GM19025 (cell line): ENCODE data around the gene TBC1D9B.
"Not testable (repeated sequence)": the region's sequence is repeated elsewhere in the genome, so short reads cannot be mapped to it uniquely, and the experiment has no call there.

Experiments
- ATAC-seq: cut with Tn5 transposase; IDR thresholded peaks from one replicate; pipeline ENCODE4 v1.9.1; 2021; ENCODE audit warnings: mild to moderate bottlenecking, low read depth, moderate library complexity; ENCODE audit not compliant: unreplicated experiment

The TBC1D9B gene

GRCh38 chr5:179841621-179842020, 66.1 kb downstream of the TBC1D9B start:
- no peak for ATAC-seq

- no peak for ATAC-seq
These were observed 66.9 kb downstream of the TBC1D9B start for GRCh38 chr5:179840766-179841165.

DNA sequence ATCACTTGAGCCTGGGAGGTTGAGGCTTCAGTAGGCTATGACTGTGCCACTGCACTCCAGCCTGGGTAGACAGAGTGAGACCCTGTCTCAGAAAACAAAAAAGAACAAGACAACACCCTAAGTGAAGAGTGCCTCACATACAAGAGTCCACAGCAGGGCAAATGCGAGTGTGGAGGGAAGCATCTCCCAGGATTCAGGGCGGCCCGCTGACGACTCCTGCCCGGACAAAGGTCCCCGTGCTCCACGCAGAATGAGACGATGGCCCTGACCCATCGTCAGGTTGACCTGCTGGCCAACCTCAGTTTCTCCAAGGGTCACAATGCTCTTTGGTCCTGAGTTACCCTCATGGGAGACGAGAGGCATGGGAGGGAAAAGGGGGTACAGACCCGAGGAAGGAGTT, 67.4 kb downstream of the TBC1D9B start:
- ATAC-seq, result no peak

DNA sequence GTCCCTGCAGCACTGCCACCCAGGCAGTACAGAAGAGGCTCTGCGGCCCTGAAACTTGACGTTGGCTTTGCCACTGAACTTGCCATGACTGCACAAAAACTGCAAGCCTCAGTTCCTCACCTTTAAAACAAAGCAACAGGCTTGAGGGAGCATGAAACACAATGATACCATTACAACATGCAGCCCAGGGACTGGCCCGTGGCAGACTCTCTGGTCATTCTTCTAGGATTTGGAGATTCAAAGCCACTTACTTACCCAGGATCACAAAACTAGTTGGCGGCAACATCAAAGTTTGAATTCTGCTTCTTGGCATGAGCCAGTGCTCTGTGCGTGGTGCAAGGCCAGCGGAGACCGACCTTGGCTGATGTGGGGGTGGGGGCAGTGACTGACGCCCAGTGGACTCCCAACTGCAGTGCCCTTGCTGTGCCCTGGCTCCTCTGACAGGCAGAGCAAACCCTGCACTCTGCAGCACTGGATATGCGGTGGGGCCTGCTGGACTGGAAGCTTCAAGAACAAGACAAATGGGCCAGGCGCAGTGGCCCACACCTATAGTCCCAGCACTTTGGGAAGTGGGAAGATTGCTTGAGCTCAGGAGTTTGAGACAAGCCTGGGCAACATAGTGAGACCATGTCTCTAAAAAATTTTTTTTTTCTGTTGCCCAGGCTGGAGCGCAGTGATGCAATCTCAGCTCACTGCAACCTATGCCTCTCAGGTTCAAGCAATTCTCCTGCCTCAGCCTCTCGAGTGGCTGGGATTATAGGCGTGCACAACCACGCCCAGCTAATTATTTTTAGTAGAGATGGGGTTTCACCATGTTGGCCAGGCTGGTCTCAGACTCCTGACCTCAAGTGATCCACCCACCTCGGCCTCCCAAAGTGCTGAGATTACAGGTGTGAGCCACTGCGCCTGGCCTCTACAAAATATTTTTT, 68.1 kb downstream of the TBC1D9B start:
- no peak for ATAC-seq

DNA sequence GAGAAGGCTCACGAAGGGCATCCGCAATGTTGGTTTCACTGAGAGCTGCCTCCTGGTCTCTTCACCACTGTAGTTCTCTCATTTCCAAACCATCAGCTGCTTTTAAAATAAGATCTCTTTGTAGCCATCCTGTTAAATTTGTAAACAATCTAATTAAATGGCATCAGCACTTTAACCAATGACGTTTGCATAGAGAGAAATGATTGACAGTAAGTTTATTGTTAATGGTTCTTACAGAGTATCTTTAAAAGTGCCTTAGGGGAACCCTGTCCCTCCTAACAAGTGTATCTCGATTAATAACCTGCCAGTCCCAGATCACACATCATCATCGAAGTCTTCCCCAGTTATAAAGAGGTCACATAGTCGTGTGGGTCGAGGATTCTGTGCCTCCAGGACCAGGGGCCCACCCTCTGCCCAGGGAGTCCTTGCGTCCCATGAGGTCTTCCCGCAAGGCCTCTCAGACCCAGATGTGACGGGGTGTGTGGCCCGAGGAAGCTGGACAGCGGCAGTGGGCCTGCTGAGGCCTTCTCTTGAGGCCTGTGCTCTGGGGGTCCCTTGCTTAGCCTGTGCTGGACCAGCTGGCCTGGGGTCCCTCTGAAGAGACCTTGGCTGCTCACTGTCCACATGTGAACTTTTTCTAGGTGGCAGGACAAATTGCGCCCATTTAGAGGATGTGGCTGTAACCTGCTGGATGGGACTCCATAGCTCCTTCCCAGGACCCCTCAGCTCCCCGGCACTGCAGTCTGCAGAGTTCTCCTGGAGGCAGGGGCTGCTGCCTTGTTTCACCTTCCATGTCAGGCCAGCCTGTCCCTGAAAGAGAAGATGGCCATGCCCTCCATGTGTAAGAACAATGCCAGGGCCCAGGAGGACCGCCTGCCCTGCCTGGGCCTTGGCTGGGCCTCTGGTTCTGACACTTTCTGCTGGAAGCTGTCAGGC, 70.4 kb downstream of the TBC1D9B start:
- ATAC-seq, result no peak

DNA sequence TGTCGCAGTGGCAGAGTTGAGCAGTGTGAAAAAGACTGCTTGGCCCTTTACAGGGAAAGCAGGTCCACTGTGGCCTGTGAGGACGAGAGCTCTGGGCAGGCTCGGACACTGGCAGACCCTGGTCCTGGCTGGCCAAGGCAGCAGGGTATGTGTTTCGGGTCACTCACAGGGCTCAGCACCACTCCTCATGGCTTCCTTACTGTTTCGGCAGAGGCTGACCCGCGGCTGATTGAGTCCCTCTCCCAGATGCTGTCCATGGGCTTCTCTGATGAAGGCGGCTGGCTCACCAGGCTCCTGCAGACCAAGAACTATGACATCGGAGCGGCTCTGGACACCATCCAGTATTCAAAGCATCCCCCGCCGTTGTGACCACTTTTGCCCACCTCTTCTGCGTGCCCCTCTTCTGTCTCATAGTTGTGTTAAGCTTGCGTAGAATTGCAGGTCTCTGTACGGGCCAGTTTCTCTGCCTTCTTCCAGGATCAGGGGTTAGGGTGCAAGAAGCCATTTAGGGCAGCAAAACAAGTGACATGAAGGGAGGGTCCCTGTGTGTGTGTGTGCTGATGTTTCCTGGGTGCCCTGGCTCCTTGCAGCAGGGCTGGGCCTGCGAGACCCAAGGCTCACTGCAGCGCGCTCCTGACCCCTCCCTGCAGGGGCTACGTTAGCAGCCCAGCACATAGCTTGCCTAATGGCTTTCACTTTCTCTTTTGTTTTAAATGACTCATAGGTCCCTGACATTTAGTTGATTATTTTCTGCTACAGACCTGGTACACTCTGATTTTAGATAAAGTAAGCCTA, 71.3 kb downstream of the TBC1D9B start:
- ATAC-seq, result no peak

GRCh38 chr5:179834871-179835270, 72.8 kb downstream of the TBC1D9B start:
- not testable (repeated sequence) for ATAC-seq

GRCh38 chr5:179834120-179834519, 73.6 kb downstream of the TBC1D9B start:
- no peak for ATAC-seq

DNA sequence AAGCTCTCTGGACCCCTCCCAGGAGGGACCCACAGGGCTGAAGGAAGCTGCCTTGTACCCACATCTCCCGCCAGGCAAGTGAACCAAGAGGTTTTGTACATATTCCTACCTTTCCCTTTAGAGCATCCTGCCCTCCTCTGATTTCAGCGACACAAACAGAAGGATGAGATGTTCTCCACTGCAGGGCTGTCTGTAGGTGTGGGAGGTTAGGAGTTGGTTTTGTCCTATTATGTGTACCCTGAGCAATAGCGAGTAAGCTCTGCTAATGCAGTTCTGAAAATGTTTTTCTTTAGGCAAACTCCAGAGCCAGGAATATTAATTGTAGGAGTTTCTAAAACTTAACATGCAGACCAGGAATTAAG, 74.0 kb downstream of the TBC1D9B start:
- no peak for ATAC-seq

DNA sequence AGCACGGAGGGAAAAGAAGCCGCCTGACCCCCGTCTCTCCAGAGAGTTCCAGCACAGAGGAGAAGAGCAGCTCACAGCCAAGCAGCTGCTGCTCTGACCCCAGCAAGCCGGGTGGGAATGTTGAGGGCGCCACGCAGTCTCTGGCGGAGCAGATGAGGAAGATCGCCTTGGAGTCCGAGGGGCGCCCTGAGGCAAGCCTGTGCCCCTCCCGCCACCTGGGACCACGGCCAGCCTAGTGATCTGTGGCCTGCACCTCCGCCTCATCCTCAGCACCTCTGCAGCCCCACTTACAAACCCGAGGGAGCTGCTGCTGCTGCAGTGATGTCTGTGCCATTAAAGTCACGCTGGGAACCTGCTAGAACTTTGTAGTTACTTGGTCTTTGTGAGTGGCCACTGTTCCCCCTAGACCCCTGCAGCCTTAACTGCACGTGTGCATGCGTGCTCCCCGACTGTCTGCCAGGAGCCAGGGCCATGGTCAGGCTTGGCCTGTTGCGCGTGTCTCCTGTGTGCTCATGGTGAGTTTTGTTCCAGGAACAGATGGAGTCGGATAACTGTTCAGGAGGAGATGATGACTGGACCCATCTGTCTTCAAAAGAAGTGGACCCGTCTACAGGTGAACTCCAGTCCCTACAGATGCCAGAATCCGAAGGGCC, 74.5 kb downstream of the TBC1D9B start:
- ATAC-seq, result no peak

GRCh38 chr5:179832039-179832745, 75.5 kb downstream of the TBC1D9B start:
- no peak for ATAC-seq

GRCh38 chr5:179830818-179831468, 76.8 kb downstream of the TBC1D9B start:
- no peak for ATAC-seq

- ATAC-seq, result no peak
These were observed 77.8 kb downstream of the TBC1D9B start for GRCh38 chr5:179829732-179830435.

DNA sequence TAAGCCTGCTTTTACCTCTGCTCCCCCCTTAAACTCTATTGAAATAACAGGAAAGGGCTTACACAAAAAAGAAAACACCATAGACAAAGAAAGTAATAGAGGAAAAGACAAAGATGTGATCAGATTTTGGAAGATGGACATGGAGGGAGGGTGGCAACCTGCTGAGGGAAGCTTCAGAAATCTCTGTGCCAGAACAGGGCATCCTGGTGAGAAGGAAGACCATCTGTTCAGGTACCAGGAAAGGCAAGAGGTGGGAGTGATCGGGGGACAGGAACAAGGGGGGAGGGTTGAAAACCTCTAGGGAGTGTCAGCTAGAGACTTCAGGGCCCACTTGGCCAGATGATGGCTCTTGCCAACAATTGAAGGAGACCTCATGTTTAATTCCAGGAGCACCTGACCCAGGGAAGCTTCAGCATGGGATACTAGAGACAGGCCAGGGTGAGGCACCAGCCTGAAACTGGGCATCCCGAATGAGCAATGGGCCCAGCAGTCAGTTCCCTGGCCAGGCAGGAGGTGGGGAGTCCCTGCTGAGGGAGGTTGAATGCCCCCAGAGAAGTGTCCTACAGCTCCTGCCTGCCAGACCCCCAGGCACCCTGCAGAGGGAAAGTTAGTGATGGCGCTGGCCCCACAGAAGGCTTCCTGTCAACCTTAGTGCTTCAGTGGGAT, 78.8 kb downstream of the TBC1D9B start:
- ATAC-seq, result no peak

- ATAC-seq, result no peak
These were observed 80.0 kb downstream of the TBC1D9B start for GRCh38 chr5:179827680-179828079.

DNA sequence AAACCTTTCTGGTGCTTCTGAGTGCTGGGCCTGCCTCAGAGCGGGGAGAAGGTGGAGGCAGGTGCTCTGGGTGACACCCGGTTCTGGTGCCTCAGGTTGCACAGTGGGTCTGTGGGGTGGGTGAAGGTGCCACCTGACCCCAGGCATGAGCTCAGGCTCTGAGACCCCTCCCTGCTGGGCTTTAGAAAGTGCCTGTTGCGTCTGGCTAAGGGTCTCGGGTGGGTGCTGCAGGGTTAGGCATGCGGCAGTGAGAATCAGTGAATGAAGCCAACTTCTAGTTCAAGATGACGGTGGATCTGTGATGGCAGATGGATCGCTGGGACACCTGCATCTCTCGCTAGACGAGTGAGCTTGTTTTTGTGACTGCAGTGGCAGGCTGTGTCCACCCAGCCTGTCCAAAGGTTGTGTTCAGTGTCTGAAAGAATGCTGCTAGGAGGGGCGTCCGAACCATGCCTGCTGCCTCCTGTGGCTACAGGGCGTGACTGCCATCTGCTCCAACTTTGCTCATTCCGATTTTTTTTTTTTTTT, 82.0 kb downstream of the TBC1D9B start:
- no peak for ATAC-seq

DNA sequence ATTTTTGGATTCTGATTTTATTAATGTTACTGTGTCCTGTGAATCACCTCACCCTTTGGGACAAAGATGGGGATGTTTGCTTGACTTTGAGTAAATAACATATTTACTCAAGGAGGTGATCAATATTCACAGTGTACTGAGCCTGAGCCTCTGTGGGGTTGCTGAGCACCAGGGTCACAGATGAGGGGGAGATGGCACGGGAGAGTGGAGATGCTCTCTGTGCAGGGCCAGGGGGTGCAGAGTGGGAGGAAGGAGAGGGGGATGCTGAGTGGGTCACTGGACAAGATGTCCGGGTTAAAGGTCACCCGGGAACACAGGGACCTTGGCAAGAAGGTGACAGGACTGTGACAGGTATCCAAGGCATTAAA, 83.0 kb downstream of the TBC1D9B start:
- ATAC-seq, result no peak
